Brain microvascular endothelial cell (primary cell): ENCODE measurements around the gene TMEM174.

Experiments used
- DNase-seq: peaks from one replicate; pipeline ENCODE4 v3.0.0-alpha.2; 2020
- H3K27ac ChIP-seq: fragments of 250-450 bp; sonication (Bioruptor Pico); 2 replicates; pipeline ENCODE4 v1.5.1; 2020; ENCODE audit warnings: mild to moderate bottlenecking, moderate library complexity
- H3K27me3 ChIP-seq: fragments of 250-450 bp; sonication (Bioruptor Pico); replicated peaks from 2 replicates; pipeline ENCODE4 v1.5.1; 2020; ENCODE audit warnings: mild to moderate bottlenecking
- H3K36me3 ChIP-seq: fragments of 250-450 bp; sonication (Bioruptor Pico); replicated peaks from 2 replicates; pipeline ENCODE4 v1.5.1; 2020; ENCODE audit warnings: mild to moderate bottlenecking
- H3K4me3 ChIP-seq: 2 replicates; pipeline ENCODE4 v1.5.1; 2011; ENCODE audit warnings: low read depth, mild to moderate bottlenecking, control low read depth, low read length, moderate library complexity
- in situ Hi-C: cut with HindIII; loops from 2 replicates; pipeline ENCODE4 v1.10.0; 2017; ENCODE audit warnings: low sequenced_read_pairs, low pct_ligation_motif_present
- TF ChIP-seq, protein P1 (sequence below): IDR thresholded peaks from 2 replicates; pipeline ENCODE4 v1.5.1; 2011; ENCODE audit warnings: low read depth, mild to moderate bottlenecking, moderate library complexity, low read length, control low read depth, inconsistent platforms; ENCODE audit errors: missing control alignments

The TMEM174 gene

DNA sequence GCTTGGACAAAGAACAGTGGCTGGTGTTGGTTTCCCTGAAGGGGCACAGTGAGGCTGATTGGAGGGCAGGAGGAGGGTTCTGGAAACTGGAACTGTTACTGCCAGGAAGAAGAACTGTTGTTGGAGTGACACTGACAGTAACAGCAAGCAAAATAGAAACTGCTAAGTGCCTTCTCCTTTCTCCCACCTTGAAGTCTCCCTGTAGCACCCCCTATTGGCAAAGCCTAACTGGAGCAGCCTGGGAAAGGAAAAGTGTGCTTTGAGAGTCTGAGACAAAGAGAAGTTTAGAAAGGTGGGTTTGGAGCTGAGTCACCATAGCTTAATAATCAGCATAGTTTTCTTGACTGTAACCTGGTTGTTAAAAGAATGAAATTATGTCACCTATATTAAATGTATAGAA lies 2.5 kb upstream of the TMEM174 start:
- Histone ChIP-seq H3K27me3 (no peaks in the 10 kb centered on the region), H3K27ac (no peak overlapping the region), H3K4me3 (no peak overlapping the region), H3K36me3 (no peaks in the 10 kb centered on the region)
- TF ChIP-seq, protein P1, sequence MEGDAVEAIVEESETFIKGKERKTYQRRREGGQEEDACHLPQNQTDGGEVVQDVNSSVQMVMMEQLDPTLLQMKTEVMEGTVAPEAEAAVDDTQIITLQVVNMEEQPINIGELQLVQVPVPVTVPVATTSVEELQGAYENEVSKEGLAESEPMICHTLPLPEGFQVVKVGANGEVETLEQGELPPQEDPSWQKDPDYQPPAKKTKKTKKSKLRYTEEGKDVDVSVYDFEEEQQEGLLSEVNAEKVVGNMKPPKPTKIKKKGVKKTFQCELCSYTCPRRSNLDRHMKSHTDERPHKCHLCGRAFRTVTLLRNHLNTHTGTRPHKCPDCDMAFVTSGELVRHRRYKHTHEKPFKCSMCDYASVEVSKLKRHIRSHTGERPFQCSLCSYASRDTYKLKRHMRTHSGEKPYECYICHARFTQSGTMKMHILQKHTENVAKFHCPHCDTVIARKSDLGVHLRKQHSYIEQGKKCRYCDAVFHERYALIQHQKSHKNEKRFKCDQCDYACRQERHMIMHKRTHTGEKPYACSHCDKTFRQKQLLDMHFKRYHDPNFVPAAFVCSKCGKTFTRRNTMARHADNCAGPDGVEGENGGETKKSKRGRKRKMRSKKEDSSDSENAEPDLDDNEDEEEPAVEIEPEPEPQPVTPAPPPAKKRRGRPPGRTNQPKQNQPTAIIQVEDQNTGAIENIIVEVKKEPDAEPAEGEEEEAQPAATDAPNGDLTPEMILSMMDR, result peak; percentile 78
- DNase-seq, result no peak
- in situ Hi-C loops, result no loop called here

DNA sequence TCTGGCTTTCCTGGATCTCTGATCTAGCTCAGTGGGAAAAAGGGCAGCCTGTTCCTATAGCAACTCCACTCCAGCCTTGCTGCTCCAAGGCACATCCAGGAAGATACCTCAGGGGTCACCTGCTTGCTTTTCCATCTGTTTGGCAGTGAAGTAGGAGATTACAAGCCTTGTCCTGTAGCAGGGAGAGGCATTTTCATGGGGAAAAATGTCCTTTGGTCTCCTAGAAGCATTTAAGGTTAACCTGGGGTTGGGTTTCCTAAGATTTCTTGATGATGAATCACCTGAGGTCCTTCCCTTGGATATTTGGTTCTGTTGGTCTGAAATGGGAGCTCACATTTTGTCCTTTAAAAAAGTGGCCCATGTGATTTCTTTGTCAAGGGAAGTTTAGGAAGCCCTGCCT lies 1.5 kb upstream of the TMEM174 start:
- DNase-seq, result no peak
- no peaks in the 10 kb centered on the region for H3K27me3 ChIP-seq
- in situ Hi-C loops, result no loop called here
- no peak overlapping the region for H3K27ac ChIP-seq
- TF ChIP-seq, protein P1, result no peak
- no peaks in the 10 kb centered on the region for H3K36me3 ChIP-seq
- H3K4me3 ChIP-seq, result no peak overlapping the region

DNA sequence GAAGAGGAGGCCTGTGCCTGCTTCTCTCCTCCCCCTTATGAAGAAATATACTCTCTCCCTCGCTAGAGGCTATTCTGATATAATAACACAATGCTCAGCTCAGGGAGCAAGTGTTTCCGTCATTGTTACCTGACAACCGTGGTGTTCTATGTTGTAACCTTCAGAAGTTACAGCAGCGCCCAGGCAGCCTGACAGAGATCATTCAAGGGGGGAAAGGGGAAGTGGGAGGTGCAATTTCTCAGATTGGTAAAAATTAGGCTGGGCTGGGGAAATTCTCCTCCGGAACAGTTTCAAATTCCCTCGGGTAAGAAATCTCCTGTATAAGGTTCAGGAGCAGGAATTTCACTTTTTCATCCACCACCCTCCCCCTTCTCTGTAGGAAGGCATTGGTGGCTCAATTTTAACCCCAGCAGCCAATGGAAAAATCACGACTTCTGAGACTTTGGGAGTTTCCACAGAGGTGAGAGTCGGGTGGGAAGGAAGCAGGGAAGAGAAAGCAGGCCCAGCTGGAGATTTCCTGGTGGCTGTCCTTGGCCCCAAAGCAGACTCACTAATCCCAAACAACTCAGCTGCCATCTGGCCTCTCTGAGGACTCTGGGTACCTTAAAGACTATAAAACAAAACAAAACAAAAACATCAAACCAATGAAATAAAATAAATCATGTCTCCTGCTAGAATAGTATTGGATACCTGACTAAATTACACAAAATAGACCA lies 1.3 kb downstream of the TMEM174 start:
- Histone ChIP-seq H3K27me3 (no peaks in the 10 kb centered on the region), H3K4me3 (no peak overlapping the region), H3K36me3 (no peaks in the 10 kb centered on the region), H3K27ac (no peak overlapping the region)
- DNase-seq, result no peak
- in situ Hi-C loops, result no loop called here
- TF ChIP-seq, protein P1, result no peak

DNA sequence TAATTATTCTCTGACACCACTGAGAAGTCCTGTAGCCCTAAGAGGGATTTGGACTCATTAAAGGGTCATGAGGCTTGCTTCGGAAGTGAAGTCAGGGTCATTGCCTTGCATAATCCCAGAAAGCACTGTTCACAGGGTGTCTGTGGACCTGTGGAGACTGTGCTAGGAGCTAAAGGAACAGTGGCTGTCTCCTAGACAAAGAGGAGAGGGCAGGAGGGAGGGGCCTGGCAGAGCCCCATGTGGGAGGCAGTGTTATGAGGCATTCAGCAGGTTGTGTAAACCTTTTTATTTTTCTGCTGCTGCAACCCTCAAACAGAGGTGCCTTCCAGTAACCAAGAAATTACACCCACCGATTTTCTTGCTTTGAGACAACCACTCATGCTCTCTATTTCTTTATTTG lies 3.3 kb downstream of the TMEM174 start:
- TF ChIP-seq, protein P1, result no peak
- H3K27me3 ChIP-seq, result no peaks in the 10 kb centered on the region
- no peak overlapping the region for H3K4me3 ChIP-seq
- H3K36me3 ChIP-seq, result no peaks in the 10 kb centered on the region
- H3K27ac ChIP-seq, result no peak overlapping the region
- DNase-seq, result no peak
- in situ Hi-C loops, result no loop called here

DNA sequence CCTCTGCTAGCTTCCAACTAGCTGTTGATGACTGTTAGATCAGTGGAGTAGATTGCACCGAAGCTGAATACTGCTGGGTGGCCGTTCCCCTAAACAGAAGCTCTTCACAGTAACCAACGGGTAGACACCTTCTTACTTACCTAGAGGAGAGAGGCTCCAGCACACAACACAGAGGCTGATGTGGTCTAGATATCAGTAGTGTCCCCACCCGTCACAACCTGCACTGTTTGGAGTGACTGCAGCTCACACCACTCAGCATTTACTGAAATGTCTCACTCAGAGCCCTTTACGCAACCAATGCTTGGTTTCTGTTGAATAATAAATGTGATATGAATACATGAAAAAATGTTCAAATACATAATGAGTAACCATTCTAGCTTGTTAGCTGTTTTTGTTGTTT lies 5.3 kb downstream of the TMEM174 start:
- TF ChIP-seq, protein P1, result no peak
- Histone ChIP-seq H3K4me3 (no peak overlapping the region), H3K27me3 (no peaks in the 10 kb centered on the region), H3K36me3 (no peaks in the 10 kb centered on the region), H3K27ac (no peak overlapping the region)
- DNase-seq, result no peak
- in situ Hi-C loops, result no loop called here

DNA sequence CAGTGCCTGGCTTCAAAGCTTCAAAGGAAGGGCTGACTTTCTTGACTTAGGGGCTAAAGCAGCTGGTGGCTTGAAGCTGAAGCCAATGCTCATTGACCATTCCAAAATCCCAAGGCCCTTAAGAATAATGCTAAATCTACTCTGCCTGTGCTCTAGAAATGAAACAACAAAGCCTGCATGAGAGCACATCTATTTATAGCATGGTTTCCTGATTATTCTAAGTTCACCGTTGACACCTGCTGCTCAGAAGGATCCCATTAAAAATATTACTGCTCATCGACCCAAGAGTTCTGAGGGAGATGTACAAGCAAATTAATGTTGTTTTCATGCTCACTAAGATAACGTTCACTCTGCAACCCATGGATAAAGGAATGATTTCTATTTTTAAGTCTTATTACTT lies 6.7 kb downstream of the TMEM174 start:
- H3K27me3 ChIP-seq, result no peaks in the 10 kb centered on the region
- H3K4me3 ChIP-seq, result no peak overlapping the region
- H3K27ac ChIP-seq, result no peak overlapping the region
- in situ Hi-C loops, result no loop called here
- no peak for DNase-seq
- TF ChIP-seq, protein P1, result no peak
- H3K36me3 ChIP-seq, result no peaks in the 10 kb centered on the region
